NCI-H1092 (cell line): ENCODE data around the gene PCDHGB2.
"Not testable (repeated sequence)": the region's sequence is repeated elsewhere in the genome, so short reads cannot be mapped to it uniquely, and the experiment has no call there.

Experiments used
- DNase-seq: peaks from one replicate; lab custom pipeline; 2025; lab: John Stamatoyannopoulos, UW

PCDHGB2 gene

DNA sequence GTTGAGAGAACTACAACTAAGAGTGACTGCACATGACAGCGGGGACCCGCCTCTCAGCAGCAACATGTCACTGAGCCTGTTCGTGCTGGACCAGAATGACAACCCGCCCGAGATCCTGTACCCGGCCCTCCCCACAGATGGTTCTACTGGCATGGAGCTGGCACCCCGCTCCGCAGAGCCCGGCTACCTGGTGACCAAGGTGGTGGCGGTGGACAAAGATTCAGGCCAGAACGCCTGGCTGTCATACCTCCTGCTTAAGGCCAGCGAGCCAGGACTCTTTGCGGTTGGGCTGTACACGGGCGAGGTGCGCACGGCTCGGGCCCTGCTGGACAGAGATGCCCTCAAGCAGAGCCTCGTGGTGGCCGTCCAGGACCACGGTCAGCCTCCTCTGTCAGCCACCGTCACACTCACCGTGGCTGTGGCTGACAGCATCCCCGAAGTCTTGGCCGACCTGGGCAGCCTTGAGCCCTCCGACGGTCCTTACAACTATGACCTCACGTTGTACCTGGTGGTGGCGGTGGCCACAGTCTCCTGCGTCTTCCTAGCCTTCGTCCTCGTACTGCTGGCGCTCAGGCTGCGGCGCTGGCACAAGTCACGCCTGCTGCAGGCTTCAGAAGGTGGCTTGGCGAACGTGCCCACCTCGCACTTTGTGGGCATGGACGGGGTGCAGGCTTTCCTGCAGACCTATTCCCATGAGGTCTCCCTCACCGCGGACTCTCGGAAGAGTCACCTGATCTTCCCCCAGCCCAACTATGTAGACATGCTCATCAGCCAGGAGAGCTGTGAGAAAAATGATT, 24.9 kb downstream of the PCDHGB2 start:
- no peak for DNase-seq

DNA sequence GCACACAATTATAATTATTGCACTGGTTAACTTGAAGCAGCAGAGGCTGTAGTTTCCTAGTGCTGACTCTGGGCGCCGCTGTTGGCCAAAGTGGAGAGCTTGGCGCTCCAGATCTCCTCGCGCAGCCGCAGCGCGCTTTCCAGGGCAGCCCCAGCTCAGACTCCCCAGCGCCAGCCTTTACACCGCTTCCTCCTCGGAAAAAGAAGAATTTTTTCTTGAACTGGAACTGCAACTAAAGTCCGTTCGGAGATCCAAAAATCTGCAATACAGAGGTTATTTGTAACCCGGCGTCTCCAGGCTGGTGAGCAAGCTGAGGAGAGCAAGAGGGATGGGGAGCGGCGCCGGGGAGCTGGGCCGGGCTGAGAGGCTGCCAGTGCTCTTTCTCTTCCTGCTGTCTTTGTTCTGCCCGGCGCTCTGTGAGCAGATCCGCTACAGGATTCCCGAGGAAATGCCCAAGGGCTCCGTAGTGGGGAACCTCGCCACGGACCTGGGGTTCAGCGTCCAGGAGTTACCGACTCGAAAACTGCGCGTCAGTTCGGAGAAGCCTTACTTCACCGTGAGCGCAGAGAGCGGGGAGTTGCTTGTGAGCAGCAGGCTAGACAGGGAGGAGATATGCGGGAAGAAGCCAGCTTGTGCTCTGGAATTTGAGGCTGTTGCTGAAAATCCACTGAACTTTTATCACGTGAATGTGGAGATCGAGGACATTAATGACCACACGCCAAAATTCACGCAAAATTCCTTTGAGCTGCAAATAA, 27.9 kb downstream of the PCDHGB2 start, which contains the start of gene PCDHGB4:
TSS of gene PCDHGB4 (plus strand) at position 142 of the 755 bp plus-strand sequence. CDS start at position 329, 187 bp downstream.
- DNase-seq, result not testable (repeated sequence)

DNA sequence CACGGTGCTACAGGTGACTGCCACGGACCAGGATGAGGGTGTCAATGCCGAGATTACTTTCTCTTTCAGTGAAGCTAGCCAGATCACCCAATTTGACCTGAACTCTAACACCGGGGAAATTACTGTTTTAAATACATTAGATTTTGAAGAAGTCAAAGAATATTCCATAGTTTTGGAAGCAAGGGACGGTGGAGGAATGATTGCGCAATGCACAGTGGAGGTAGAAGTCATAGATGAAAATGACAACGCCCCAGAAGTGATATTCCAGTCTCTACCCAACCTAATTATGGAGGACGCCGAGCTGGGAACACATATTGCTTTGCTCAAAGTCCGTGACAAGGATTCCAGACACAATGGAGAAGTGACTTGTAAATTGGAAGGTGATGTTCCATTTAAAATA, 28.9 kb downstream of the PCDHGB2 start:
- DNase-seq, result no peak

DNA sequence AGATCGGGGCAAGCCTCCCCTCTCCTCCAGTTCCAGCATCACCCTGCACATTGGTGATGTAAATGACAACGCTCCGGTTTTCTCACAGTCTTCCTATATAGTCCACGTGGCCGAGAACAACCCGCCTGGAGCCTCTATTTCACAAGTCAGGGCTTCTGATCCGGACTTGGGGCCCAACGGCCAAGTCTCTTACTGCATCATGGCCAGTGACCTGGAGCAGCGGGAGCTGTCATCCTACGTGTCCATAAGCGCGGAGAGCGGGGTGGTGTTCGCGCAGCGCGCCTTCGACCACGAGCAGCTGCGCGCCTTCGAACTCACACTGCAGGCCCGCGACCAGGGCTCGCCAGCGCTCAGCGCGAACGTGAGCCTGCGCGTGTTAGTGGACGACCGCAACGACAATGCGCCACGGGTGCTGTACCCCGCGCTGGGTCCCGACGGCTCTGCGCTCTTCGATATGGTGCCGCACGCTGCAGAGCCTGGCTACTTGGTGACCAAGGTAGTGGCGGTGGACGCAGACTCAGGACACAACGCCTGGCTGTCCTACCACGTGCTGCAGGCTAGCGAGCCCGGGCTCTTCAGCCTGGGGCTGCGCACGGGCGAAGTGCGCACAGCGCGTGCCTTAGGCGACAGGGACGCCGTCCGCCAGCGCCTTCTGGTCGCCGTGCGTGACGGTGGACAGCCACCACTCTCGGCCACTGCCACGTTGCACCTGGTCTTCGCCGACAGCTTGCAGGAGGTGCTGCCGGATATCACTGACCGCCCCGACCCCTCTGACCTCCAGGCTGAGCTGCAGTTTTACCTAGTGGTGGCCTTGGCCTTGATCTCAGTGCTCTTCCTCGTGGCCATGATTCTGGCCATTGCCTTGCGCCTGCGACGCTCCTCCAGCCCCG, 29.6 kb downstream of the PCDHGB2 start:
- DNase-seq, result no peak

DNA sequence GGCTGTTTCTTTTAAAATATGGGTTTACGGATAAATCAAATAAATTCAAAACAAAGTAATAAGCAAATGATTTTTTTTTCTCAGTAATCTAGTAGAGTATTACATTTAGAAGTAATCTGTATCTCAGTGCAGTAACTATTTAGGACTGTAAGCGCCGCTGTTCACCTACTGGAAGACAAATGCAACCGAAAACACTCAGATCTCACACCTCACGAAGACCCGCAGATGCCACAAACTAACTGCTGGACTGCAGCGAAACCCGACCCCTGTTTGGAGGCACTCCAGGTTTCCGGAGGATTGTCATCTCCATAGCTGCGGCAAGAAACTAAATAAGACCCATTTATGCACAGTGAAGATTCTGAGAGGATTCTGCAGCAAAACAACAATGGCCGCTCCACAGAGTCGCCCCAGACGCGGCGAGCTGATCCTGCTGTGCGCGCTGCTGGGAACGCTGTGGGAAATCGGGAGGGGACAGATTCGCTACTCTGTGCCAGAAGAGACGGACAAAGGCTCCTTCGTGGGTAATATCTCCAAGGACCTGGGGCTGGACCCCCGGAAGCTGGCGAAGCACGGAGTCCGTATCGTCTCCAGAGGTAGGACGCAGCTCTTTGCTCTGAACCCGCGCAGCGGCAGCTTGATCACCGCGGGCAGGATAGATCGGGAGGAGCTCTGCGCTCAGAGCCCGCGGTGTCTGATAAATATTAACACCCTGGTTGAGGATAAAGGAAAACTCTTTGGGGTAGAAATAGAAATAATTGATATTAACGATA, 32.8 kb downstream of the PCDHGB2 start, which contains the start of gene PCDHGA8:
TSS of gene PCDHGA8 (plus strand) at position 205 of the 770 bp plus-strand sequence. CDS start at position 386, 181 bp downstream.
- DNase-seq, result no peak

DNA sequence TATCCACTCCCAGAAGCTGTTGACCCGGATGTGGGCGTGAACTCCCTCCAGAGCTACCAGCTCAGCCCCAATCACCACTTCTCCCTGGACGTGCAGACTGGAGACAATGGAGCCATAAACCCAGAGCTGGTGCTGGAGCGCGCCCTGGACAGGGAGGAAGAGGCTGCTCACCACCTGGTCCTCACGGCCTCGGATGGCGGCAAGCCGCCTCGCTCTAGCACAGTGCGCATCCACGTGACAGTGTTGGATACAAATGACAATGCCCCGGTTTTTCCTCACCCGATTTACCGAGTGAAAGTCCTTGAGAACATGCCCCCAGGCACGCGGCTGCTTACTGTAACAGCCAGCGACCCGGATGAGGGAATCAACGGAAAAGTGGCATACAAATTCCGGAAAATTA, 33.5 kb downstream of the PCDHGB2 start:
- no peak for DNase-seq

DNA sequence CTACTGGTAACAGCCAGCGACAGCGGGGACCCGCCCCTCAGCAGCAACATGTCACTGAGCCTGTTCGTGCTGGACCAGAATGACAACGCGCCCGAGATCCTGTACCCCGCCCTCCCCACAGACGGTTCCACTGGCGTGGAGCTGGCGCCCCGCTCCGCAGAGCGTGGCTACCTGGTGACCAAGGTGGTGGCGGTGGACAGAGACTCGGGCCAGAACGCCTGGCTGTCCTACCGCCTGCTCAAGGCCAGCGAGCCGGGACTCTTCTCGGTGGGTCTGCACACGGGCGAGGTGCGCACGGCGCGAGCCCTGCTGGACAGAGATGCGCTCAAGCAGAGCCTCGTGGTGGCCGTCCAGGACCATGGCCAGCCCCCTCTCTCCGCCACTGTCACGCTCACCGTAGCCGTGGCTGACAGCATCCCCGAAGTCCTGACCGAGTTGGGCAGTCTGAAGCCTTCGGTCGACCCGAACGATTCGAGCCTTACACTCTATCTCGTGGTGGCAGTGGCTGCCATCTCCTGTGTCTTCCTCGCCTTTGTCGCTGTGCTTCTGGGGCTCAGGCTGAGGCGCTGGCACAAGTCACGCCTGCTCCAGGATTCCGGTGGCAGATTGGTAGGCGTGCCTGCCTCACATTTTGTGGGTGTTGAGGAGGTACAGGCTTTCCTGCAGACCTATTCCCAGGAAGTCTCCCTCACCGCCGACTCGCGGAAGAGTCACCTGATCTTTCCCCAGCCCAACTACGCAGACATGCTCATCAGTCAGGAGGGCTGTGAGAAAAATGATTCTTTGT, 34.8 kb downstream of the PCDHGB2 start:
- not testable (repeated sequence) for DNase-seq

DNA sequence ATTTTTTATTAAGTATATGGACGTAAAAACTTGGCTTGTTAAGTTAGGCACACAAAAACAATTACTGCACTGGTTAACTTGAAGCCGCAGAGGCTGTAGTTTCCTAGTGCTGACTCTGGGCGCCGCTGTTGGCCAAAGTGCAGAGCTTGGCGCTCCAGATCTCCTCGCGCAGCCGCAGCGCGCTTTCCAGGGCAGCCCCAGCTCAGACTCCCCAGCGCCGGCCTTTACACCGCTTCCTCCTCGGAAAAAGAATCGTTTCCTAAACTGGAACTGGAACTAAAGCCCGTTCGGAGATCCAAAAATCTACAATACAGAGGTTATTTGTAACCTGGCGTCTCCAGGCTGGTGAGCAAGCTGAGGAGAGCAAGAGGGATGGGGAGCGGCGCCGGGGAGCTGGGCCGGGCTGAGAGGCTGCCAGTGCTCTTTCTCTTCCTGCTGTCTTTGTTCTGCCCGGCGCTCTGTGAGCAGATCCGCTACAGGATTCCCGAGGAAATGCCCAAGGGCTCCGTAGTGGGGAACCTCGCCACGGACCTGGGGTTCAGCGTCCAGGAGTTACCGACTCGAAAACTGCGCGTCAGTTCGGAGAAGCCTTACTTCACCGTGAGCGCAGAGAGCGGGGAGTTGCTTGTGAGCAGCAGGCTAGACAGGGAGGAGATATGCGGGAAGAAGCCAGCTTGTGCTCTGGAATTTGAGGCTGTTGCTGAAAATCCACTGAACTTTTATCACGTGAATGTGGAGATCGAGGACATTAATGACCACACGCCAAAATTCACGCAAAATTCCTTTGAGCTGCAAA, 38.2 kb downstream of the PCDHGB2 start, which contains the start of gene PCDHGB5:
TSS of gene PCDHGB5 (plus strand) at position 192 of the 796 bp plus-strand sequence. CDS start at position 373, 181 bp downstream.
- DNase-seq, result not testable (repeated sequence)

DNA sequence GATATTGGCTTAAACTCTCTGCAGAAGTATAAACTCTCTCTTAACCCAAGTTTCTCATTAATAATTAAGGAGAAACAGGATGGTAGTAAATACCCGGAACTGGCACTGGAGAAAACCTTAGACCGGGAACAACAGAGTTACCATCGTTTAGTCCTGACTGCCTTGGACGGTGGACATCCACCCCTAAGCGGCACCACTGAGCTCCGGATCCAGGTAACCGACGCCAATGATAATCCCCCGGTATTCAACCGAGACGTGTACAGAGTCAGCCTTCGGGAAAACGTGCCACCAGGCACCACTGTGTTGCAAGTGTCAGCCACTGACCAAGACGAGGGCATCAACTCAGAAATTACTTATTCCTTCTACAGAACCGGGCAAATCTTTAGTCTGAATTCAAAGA, 38.8 kb downstream of the PCDHGB2 start:
- no peak for DNase-seq

DNA sequence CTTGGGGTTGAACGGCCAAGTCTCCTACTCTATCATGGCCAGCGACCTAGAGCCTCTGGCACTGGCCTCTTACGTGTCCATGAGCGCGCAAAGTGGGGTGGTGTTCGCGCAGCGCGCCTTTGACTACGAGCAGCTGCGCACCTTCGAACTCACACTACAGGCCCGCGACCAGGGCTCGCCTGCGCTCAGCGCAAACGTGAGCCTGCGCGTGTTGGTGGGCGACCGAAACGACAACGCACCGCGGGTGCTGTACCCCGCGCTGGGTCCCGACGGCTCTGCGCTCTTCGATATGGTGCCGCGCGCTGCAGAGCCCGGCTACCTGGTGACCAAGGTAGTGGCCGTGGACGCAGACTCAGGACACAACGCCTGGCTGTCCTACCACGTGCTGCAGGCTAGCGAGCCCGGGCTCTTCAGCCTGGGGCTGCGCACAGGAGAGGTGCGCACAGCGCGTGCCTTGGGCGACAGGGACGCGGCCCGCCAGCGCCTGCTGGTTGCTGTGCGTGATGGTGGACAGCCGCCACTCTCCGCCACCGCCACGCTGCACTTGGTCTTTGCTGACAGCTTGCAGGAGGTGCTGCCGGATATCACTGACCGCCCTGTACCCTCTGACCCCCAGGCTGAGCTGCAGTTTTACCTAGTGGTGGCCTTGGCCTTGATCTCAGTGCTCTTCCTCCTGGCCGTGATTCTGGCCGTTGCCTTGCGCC, 39.9 kb downstream of the PCDHGB2 start:
- no peak for DNase-seq

DNA sequence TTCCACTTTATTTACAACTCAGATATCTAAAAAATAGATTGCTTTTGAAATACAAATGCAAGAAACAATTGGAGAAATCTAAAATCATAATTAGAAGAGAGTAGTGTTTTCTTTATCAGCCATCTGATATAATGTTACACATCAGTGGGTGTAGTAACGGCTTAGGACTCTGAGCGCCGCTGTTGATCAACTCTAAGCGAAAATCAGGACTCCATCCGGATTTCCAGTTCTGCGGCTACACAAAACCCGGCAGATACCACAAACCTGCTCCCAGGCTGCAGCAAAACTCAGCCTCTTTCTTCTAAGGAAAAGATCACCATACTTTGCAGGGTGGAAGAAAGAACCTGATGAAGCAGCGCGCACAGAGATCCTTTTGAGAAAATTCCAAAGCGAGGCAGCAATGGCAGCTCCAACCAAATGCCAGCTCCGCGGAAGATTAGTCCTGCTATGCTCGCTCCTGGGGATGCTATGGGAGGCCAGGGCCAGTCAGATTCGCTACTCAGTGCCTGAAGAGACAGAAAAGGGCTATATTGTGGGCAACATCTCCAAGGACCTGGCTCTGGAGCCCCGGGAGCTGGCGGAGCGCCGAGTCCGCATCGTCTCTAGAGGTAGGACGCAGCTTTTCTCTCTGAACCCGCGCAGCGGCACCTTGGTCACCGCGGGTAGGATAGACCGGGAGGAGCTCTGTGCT, 42.9 kb downstream of the PCDHGB2 start, which contains the start of gene PCDHGA9:
TSS of gene PCDHGA9 (plus strand) at position 226 of the 691 bp plus-strand sequence. CDS start at position 401, 175 bp downstream.
- DNase-seq, result no peak

DNA sequence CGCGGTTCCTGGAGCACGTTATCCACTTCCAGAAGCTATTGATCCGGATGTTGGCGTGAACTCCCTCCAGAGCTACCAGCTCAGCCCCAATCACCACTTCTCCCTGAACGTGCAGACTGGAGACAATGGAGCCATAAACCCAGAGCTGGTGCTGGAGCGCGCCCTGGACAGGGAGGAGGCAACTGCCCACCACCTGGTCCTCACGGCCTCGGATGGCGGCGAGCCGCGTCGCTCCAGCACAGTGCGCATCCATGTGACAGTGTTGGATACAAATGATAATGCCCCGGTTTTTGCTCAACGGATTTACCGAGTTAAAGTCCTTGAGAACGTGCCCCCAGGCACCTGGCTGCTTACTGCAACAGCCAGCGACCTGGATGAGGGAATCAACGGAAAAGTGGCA, 43.6 kb downstream of the PCDHGB2 start:
- DNase-seq, result no peak

DNA sequence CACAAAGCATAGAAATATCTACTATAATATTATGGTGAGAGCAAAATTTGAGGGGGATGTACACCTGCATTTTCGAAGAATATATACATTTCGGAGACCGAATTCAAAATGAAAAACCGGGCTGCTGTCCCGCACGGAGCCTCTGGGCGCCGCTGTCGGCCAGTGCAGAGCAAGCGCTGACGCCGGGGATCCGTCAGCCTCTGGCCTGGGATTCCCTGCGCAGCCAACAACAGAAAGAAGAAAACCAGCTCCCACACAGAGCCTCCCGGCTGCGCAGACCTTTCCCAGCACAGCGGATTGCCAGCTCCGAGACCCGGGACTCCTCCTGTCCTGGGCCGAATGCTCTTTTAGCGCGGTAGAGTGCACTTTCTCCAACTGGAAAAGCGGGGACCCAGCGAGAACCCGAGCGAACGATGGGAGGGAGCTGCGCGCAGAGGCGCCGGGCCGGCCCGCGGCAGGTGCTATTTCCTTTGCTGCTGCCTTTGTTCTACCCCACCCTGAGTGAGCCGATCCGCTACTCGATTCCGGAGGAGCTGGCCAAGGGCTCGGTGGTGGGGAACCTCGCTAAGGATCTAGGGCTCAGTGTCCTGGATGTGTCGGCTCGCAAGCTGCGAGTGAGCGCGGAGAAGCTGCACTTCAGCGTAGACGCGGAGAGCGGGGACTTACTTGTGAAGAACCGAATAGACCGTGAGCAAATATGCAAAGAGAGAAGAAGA, 48.2 kb downstream of the PCDHGB2 start, which contains the start of gene PCDHGB6:
TSS of gene PCDHGB6 (plus strand) at position 232 of the 716 bp plus-strand sequence. CDS start at position 414, 182 bp downstream.
- not testable (repeated sequence) for DNase-seq

DNA sequence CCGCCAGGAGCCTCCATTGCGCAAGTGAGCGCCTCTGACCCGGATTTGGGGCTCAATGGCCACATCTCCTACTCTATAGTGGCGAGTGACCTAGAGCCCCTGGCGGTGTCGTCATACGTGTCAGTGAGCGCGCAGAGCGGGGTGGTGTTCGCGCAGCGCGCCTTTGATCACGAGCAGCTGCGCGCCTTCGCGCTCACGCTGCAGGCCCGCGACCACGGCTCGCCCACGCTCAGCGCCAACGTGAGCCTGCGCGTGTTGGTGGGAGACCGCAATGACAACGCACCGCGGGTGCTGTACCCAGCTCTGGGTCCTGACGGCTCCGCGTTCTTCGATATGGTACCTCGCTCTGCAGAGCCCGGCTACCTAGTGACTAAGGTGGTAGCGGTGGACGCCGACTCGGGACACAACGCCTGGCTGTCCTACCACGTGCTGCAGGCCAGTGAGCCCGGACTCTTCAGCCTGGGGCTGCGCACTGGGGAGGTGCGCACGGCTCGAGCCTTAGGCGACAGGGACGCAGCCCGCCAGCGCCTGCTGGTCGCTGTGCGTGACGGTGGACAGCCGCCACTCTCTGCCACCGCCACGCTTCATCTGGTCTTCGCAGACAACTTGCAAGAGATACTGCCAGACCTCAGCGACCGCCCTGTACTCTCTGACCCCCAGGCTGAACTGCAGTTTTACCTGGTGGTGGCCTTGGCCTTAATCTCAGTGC, 50.0 kb downstream of the PCDHGB2 start:
- no peak for DNase-seq

DNA sequence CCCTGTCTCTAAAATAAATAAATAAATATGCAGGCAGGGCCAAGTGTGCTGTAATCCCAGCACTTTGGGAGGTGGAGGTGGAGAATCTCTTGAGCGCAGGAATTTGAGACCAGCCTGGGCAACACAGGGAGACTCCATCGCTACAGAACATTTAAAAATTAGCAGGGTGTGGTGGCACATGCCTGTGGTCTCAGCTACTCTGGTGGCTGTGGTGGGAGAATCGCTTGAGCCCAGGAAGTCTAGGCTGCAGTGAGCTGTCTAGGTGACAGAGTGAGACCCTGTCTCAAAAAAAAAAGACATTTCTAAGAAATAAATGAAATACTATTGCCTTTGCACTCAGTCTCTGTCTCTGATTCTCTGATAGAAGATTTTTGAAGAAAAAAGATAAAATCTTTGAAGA, 51.8 kb downstream of the PCDHGB2 start:
- no peak for DNase-seq
